Parathyroid adenoma (tissue), 2 donors: ENCODE results near the gene KHDRBS2.

Source experiments
- H2AFZ ChIP-seq: fragments of 300-600 bp; sonication (generic); one replicate; pipeline ENCODE4 v1.7.0; 2017; ENCODE audit warnings: antibody characterized with exemption, mild to moderate bottlenecking
- H3K27ac ChIP-seq: fragments of 300-600 bp; sonication (generic); one replicate; pipeline ENCODE4 v1.7.0; 2017
- H3K27me3 ChIP-seq: fragments of 300-600 bp; sonication (generic); one replicate; pipeline ENCODE4 v1.7.0; 2017; ENCODE audit warnings: low read length; ENCODE audit not compliant: control insufficient read depth, insufficient read depth
- H3K36me3 ChIP-seq: fragments of 300-600 bp; sonication (generic); one replicate; pipeline ENCODE4 v1.7.0; 2017; ENCODE audit warnings: low read length; ENCODE audit not compliant: control insufficient read depth, insufficient read depth
- H3K4me1 ChIP-seq: fragments of 300-600 bp; sonication (generic); one replicate; pipeline ENCODE4 v1.7.0; 2017; ENCODE audit warnings: control low read depth
- H3K4me2 ChIP-seq: fragments of 300-600 bp; sonication (generic); one replicate; pipeline ENCODE4 v1.7.0; 2017; ENCODE audit warnings: low read length
- H3K4me3 ChIP-seq: fragments of 300-600 bp; sonication (generic); one replicate; pipeline ENCODE4 v1.7.0; 2017; ENCODE audit warnings: low read depth, low read length
- H3K79me2 ChIP-seq: fragments of 300-600 bp; sonication (generic); one replicate; pipeline ENCODE4 v1.7.0; 2017; ENCODE audit warnings: control low read depth
- H3K9ac ChIP-seq: fragments of 300-600 bp; sonication (generic); one replicate; pipeline ENCODE4 v1.7.0; 2017; ENCODE audit warnings: mild to moderate bottlenecking
- H3K9me3 ChIP-seq: fragments of 300-600 bp; sonication (generic); one replicate; pipeline ENCODE4 v1.7.0; 2017; ENCODE audit warnings: low read length; ENCODE audit not compliant: control insufficient read depth
- CTCF ChIP-seq: fragments of 300-600 bp; sonication (generic); IDR thresholded peaks from one replicate; pipeline ENCODE4 v1.7.0; 2017; ENCODE audit warnings: antibody characterized with exemption, mild to moderate bottlenecking
- donor health status: primary hyperparathyroidism.

The KHDRBS2 gene

GRCh38 chr6:62298745-62299392, 12.8 kb upstream of the KHDRBS2 start:
- Histone ChIP-seq H2AFZ (no peak overlapping the region), H3K79me2 (no peaks in the 10 kb centered on the region), H3K27ac (no peak overlapping the region), H3K36me3 (no peaks in the 10 kb centered on the region), H3K27me3 (no peaks in the 10 kb centered on the region), H3K4me2 (no peak overlapping the region), H3K4me1 (no peaks in the 10 kb centered on the region), H3K9me3 (no peaks in the 10 kb centered on the region), H3K4me3 (no peak overlapping the region), H3K9ac (no peak overlapping the region)
- TF ChIP-seq CTCF = no peak

- Histone ChIP-seq H3K79me2 (no peaks in the 10 kb centered on the region), H3K4me1 (no peaks in the 10 kb centered on the region), H3K4me2 (no peak overlapping the region), H3K9ac (no peak overlapping the region), H3K9me3 (no peaks in the 10 kb centered on the region), H3K36me3 (no peaks in the 10 kb centered on the region), H2AFZ (no peak overlapping the region), H3K27me3 (no peaks in the 10 kb centered on the region), H3K27ac (no peak overlapping the region), H3K4me3 (no peak overlapping the region)
- no peak for TF ChIP-seq CTCF
Measured at GRCh38 chr6:62296541-62296940, 10.5 kb upstream of the KHDRBS2 start.

- H3K36me3 ChIP-seq = no peaks in the 10 kb centered on the region
- TF ChIP-seq CTCF = no peak
- H3K27me3 ChIP-seq = no peaks in the 10 kb centered on the region
- H2AFZ ChIP-seq = no peak overlapping the region
- H3K9ac ChIP-seq = no peak overlapping the region
- H3K4me2 ChIP-seq = no peak overlapping the region
- H3K4me3 ChIP-seq = no peak overlapping the region
- no peaks in the 10 kb centered on the region for H3K4me1 ChIP-seq
- no peak overlapping the region for H3K27ac ChIP-seq
- no peaks in the 10 kb centered on the region for H3K79me2 ChIP-seq
- H3K9me3 ChIP-seq = no peaks in the 10 kb centered on the region
Measured at GRCh38 chr6:62288974-62289373, 2.9 kb upstream of the KHDRBS2 start.

GRCh38 chr6:62288562-62288961, 2.5 kb upstream of the KHDRBS2 start:
- no peak overlapping the region for H3K4me3 ChIP-seq
- TF ChIP-seq CTCF = no peak
- no peak overlapping the region for H3K27ac ChIP-seq

GRCh38 chr6:62286470-62286843, 432 bp upstream of the KHDRBS2 start:
- Histone ChIP-seq H3K4me3 (peak overlapping the region; percentile 57), H3K4me2 (peak overlapping the region; percentile 86), H3K9ac (no peak overlapping the region), H3K9me3 (no peaks in the 10 kb centered on the region), H2AFZ (no peak overlapping the region), H3K4me1 (no peaks in the 10 kb centered on the region), H3K27ac (no peak overlapping the region), H3K36me3 (no peaks in the 10 kb centered on the region), H3K79me2 (no peaks in the 10 kb centered on the region), H3K27me3 (no peaks in the 10 kb centered on the region)
- no peak for TF ChIP-seq CTCF

More at GRCh38 chr6:62288562-62288961, 2.5 kb upstream of the KHDRBS2 start:
- Histone ChIP-seq H3K27me3 (no peaks in the 10 kb centered on the region), H3K9me3 (no peaks in the 10 kb centered on the region), H3K4me1 (no peaks in the 10 kb centered on the region), H3K79me2 (no peaks in the 10 kb centered on the region), H2AFZ (no peak overlapping the region), H3K4me2 (no peak overlapping the region), H3K36me3 (no peaks in the 10 kb centered on the region), H3K9ac (no peak overlapping the region)
